PC-9 (cell line): ENCODE results near the gene CNIH2. TPM values are rescaled to one million over a fixed set of nuclear protein-coding genes. Genes with fewer than 3 reads are reported as not detected.

Experiments used
- BruUV-seq: library from RNA; stranded (reverse); fragments of 400-500 nt; replicated peaks from 2 replicates; lab custom pipeline; 2021; lab: Mats Ljungman, UMichigan
- CTCF ChIA-PET: fragments of 300-600 bp; sonication (Branson Sonifier 250); formaldehyde crosslinking; loops from one replicate; lab custom pipeline; 2022; ENCODE audit warnings: antibody characterized with exemption; lab: Charles Lee
- POLR2A ChIA-PET: fragments of 300-600 bp; sonication (Branson Sonifier 250); formaldehyde crosslinking; loops from one replicate; lab custom pipeline; 2022; ENCODE audit warnings: antibody characterized with exemption; ENCODE audit not compliant: unreplicated experiment; lab: Charles Lee
- DNase-seq, 2 experiments: peaks; one replicate each; pipeline versions ENCODE4 v3.0.0 to v3.0.0-alpha.2; 2015 to 2022; ENCODE audit warnings: mixed read lengths in 1 of 2
- H2AFZ ChIP-seq: fragments of 200-600 bp; sonication (generic); 2 replicates; pipeline ENCODE4 v1.8.1; 2017; ENCODE audit warnings: antibody characterized with exemption
- H3F3A ChIP-seq: fragments of 200-600 bp; sonication (generic); 2 replicates; pipeline ENCODE4 v1.8.1; 2017; ENCODE audit warnings: antibody characterized with exemption, mild to moderate bottlenecking, low read depth; ENCODE audit not compliant: insufficient read depth
- H3K27ac ChIP-seq: fragments of 200-600 bp; sonication (generic); 2 replicates; pipeline ENCODE4 v1.6.1; 2016; ENCODE audit warnings: mixed run types
- H3K27me3 ChIP-seq: fragments of 200-600 bp; sonication (generic); 2 replicates; pipeline ENCODE4 v1.6.1; 2016; ENCODE audit warnings: low read depth, mixed run types; ENCODE audit not compliant: insufficient read depth
- H3K36me3 ChIP-seq: fragments of 200-600 bp; sonication (generic); 2 replicates; pipeline ENCODE4 v1.6.1; 2016; ENCODE audit warnings: low read depth, mixed run types
- H3K4me1 ChIP-seq: fragments of 200-600 bp; sonication (generic); replicated peaks from 2 replicates; pipeline ENCODE4 v1.6.1; 2016; ENCODE audit warnings: mixed run types; ENCODE audit not compliant: insufficient read depth
- H3K4me2 ChIP-seq: fragments of 200-600 bp; sonication (generic); 2 replicates; pipeline ENCODE4 v1.6.1; 2017; ENCODE audit warnings: mixed run types
- H3K4me3 ChIP-seq: fragments of 200-600 bp; sonication (generic); 2 replicates; pipeline ENCODE4 v1.6.1; 2016; ENCODE audit warnings: mixed run types
- H3K79me2 ChIP-seq: fragments of 200-600 bp; sonication (generic); 2 replicates; pipeline ENCODE4 v1.6.1; 2017; ENCODE audit warnings: low read depth, mixed run types
- H3K9me2 ChIP-seq: fragments of 200-600 bp; sonication (generic); 2 replicates; pipeline ENCODE4 v1.8.1; 2017; ENCODE audit warnings: mild to moderate bottlenecking; ENCODE audit not compliant: insufficient read depth
- H3K9me3 ChIP-seq: fragments of 200-600 bp; sonication (generic); 2 replicates; pipeline ENCODE4 v1.8.1; 2016; ENCODE audit warnings: low read depth; ENCODE audit not compliant: insufficient read depth
- H4K20me1 ChIP-seq: fragments of 200-600 bp; sonication (generic); 2 replicates; pipeline ENCODE4 v1.8.1; 2017; ENCODE audit not compliant: insufficient read depth
- EZH2 ChIP-seq: fragments of 200-600 bp; sonication (generic); IDR thresholded peaks from 2 replicates; pipeline ENCODE4 v1.8.0; 2017; ENCODE audit warnings: antibody characterized with exemption, low read depth
- intact Hi-C: fragments of 100-400 bp; cut with micrococcal nuclease; formaldehyde crosslinking; loops from one replicate; pipeline ENCODE4 v1.10.0; 2022; ENCODE audit not compliant: unreplicated experiment
- total RNA-seq: library from RNA; stranded (reverse); gene quantifications from 2 replicates; pipeline ENCODE4 v1.2.3, GENCODE V29; 2021
- TF ChIP-seq, protein P1 (sequence below): fragments of 200-600 bp; sonication (generic); conservative IDR thresholded peaks from 2 replicates; pipeline ENCODE4 v1.6.1; 2017; ENCODE audit warnings: mixed run types, antibody characterized with exemption, mild to moderate bottlenecking, moderate library complexity

Gene CNIH2
- total RNA-seq, 1 experiment from 2014 or later, result 6.8 TPM

GRCh38 chr11:66294626-66295620 lies 16.9 kb downstream of the CNIH2 start:
- H3K27me3 ChIP-seq, result peaks cover 11% of the 10 kb centered on the region; the same call in 1 of the 2 replicates
- no peak overlapping the region for H3K27ac ChIP-seq
- no TSS peak for BruUV-seq
- no peaks in the 10 kb centered on the region for H3K79me2 ChIP-seq
- CTCF ChIA-PET, result no interaction called here
- DNase-seq, result no peak
- intact Hi-C loops, result no loop called here
- H3F3A ChIP-seq, result peaks cover 12% of the 10 kb centered on the region; the same call in 1 of the 2 replicates
- H4K20me1 ChIP-seq, result no peaks in the 10 kb centered on the region
- H3K36me3 ChIP-seq, result no peaks in the 10 kb centered on the region
- no peak overlapping the region for H3K4me3 ChIP-seq
- TF ChIP-seq, protein P1, sequence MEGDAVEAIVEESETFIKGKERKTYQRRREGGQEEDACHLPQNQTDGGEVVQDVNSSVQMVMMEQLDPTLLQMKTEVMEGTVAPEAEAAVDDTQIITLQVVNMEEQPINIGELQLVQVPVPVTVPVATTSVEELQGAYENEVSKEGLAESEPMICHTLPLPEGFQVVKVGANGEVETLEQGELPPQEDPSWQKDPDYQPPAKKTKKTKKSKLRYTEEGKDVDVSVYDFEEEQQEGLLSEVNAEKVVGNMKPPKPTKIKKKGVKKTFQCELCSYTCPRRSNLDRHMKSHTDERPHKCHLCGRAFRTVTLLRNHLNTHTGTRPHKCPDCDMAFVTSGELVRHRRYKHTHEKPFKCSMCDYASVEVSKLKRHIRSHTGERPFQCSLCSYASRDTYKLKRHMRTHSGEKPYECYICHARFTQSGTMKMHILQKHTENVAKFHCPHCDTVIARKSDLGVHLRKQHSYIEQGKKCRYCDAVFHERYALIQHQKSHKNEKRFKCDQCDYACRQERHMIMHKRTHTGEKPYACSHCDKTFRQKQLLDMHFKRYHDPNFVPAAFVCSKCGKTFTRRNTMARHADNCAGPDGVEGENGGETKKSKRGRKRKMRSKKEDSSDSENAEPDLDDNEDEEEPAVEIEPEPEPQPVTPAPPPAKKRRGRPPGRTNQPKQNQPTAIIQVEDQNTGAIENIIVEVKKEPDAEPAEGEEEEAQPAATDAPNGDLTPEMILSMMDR, result no peak
- no peak for TF ChIP-seq EZH2
- H3K9me3 ChIP-seq, result no peaks in the 10 kb centered on the region
- POLR2A ChIA-PET, result no interaction called here
- H3K9me2 ChIP-seq, result no peaks in the 10 kb centered on the region
- H3K4me1 ChIP-seq, result peaks cover 8% of the 10 kb centered on the region
- no peak overlapping the region for H2AFZ ChIP-seq
- H3K4me2 ChIP-seq, result no peak overlapping the region

DNA sequence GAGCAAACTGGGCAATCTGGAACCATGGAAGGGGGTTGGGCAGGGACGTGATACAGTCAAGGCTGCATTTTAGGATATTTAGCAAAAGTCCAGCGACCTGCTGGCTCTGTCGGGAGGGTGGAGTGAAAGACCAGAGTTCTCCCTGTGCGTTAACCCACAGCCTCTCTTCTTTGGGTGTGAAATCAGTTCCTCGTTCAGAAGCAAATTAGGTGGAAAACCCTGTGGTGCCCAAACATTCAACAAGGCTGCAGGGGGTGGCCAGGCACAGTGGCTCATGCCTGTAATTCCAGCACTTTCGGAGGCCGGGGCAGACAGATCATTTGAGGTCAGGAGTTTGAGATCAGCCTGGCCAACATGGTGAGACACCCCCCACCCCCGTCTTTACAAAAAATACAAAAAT lies 19.6 kb downstream of the CNIH2 start:
- Histone ChIP-seq H3K4me2 (no peak overlapping the region), H3K4me3 (no peak overlapping the region), H3K9me3 (no peaks in the 10 kb centered on the region), H3K27ac (no peak overlapping the region), H3F3A (0 out of 2 replicates have a peak, but pooled peaks cover 5% of the 10 kb centered on the region), H4K20me1 (no peaks in the 10 kb centered on the region), H3K9me2 (no peaks in the 10 kb centered on the region), H3K27me3 (peaks cover 11% of the 10 kb centered on the region; the same call in 1 of the 2 replicates), H2AFZ (no peak overlapping the region), H3K4me1 (no peaks in the 10 kb centered on the region), H3K79me2 (no peaks in the 10 kb centered on the region), H3K36me3 (no peaks in the 10 kb centered on the region)
- no peak for TF ChIP-seq EZH2
- TF ChIP-seq, protein P1, result no peak
- ChIA-PET CTCF (interaction anchor here (1.1 kb wide), 1 partner anchor 89 kb away, joined by 7 read pairs; no protein-coding TSS in a partner anchor), POLR2A (no interaction called here)
- BruUV-seq, result no TSS peak
- no peak for DNase-seq
- intact Hi-C loops, result no loop called here

DNA sequence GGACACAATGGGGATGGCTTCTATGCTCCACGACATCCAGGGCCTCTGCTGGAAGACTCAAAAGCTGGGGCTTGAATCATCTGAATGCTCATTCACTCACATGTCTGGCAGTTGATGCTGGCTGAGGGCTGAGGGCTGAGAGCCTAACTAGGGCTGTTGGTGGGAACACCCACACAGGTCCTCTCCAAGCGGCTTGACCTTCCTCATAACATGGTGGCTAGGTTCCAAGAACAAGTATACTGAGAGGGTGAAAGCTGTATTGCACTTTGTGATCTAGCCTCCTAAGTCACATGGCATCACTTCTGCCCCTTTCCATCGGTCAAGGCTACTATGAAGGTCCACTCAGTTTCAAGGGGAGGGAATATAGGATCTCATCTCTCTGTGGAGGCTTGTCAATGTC lies 21.2 kb downstream of the CNIH2 start:
- Histone ChIP-seq H3K4me2 (no peak overlapping the region), H3K4me3 (no peak overlapping the region), H3K9me2 (no peaks in the 10 kb centered on the region), H3K4me1 (no peaks in the 10 kb centered on the region), H2AFZ (no peak overlapping the region), H3K79me2 (no peaks in the 10 kb centered on the region), H3F3A (no peaks in the 10 kb centered on the region), H3K36me3 (no peaks in the 10 kb centered on the region), H3K27me3 (peaks cover 11% of the 10 kb centered on the region; the same call in 1 of the 2 replicates), H4K20me1 (no peaks in the 10 kb centered on the region), H3K27ac (no peak overlapping the region), H3K9me3 (no peaks in the 10 kb centered on the region)
- TF ChIP-seq EZH2, result no peak
- TF ChIP-seq, protein P1, result no peak
- ChIA-PET POLR2A (no interaction called here), CTCF (interaction anchor here (0.7 kb wide), 1 partner anchor 279 kb away, joined by 4 read pairs; no protein-coding TSS in a partner anchor)
- no TSS peak for BruUV-seq
- intact Hi-C loops, result no loop called here
- no peak for DNase-seq
